Caki2 (cell line): Measurements from ENCODE around the gene KRT71. TPM values are rescaled to one million over a fixed set of nuclear protein-coding genes. Genes with fewer than 3 reads are reported as not detected.
A peak's percentile ranks its signal among the peaks of the same experiment; 100 is the strongest.
"Not testable (repeated sequence)": the region's sequence is repeated elsewhere in the genome, so short reads cannot be mapped to it uniquely, and the experiment has no call there.

ENCODE experiments used
- DNase-seq: peaks from one replicate; pipeline ENCODE4 v3.0.0-alpha.2; 2015; ENCODE audit warnings: low read depth
- in situ Hi-C: cut with HindIII; loops from 2 replicates; pipeline ENCODE4 v1.10.0; 2016; ENCODE audit warnings: low sequenced_read_pairs, low pct_unique_long_range_greater_than_20kb, mixed read lengths
- total RNA-seq: library from RNA; depleted of rRNA; stranded (reverse); fragments of >200 nt; shearing (Covaris generic); gene quantifications from 2 replicates; pipeline ENCODE4 v1.2.3, GENCODE V29; 2014; ENCODE audit warnings: low replicate concordance; rRNA removed

The KRT71 gene
- not detected in 2 replicates for total RNA-seq

GRCh38 chr12:52552681-52553195 is at the start of gene KRT71:
Gene KRT71, minus strand, starts transcription at chr12:52553145. Its CDS starts 68 bp downstream, at chr12:52553077.
- no peak for DNase-seq
- in situ Hi-C loops: no loop called here

GRCh38 chr12:52602552-52602951 is 49.6 kb upstream of the KRT71 start:
- DNase-seq: no peak
- in situ Hi-C loops: no loop called here

GRCh38 chr12:52601671-52602070 is 48.7 kb upstream of the KRT71 start:
- in situ Hi-C loops: no loop called here
- DNase-seq: no peak

- no peak for DNase-seq
- in situ Hi-C loops: no loop called here
Observed at GRCh38 chr12:52600941-52601481, 48.1 kb upstream of the KRT71 start, which contains the start of gene KRT72. Gene KRT72, minus strand, starts transcription at chr12:52601463. Its CDS starts 11 bp downstream, at chr12:52601452.

- no peak for DNase-seq
- in situ Hi-C loops: no loop called here
Observed at GRCh38 chr12:52600475-52600874, 47.5 kb upstream of the KRT71 start.

- in situ Hi-C loops: no loop called here
- no peak for DNase-seq
Observed at GRCh38 chr12:52600071-52600470, 47.1 kb upstream of the KRT71 start.

- in situ Hi-C loops: no loop called here
- DNase-seq: no peak
Observed at GRCh38 chr12:52598966-52599365, 46.0 kb upstream of the KRT71 start.

GRCh38 chr12:52594237-52594636 is 41.3 kb upstream of the KRT71 start:
- in situ Hi-C loops, DNase-seq: not testable (repeated sequence)

- in situ Hi-C loops: no loop called here
- no peak for DNase-seq
Observed at GRCh38 chr12:52591521-52591920, 38.6 kb upstream of the KRT71 start.

GRCh38 chr12:52590021-52590420 is 37.1 kb upstream of the KRT71 start:
- no peak for DNase-seq
- in situ Hi-C loops: no loop called here

GRCh38 chr12:52587563-52587962 is 34.6 kb upstream of the KRT71 start:
- in situ Hi-C loops: no loop called here

GRCh38 chr12:52585946-52586345 is 33.0 kb upstream of the KRT71 start:
- in situ Hi-C loops: no loop called here
- no peak for DNase-seq

More at GRCh38 chr12:52587563-52587962, 34.6 kb upstream of the KRT71 start:
- no peak for DNase-seq

- DNase-seq: no peak
- in situ Hi-C loops: no loop called here
Observed at GRCh38 chr12:52585066-52585465, 32.1 kb upstream of the KRT71 start.

GRCh38 chr12:52584156-52584682 is 31.3 kb upstream of the KRT71 start:
- no peak for DNase-seq
- in situ Hi-C loops: no loop called here

- in situ Hi-C loops: no loop called here
- peak; percentile 81 for DNase-seq
Observed at GRCh38 chr12:52582971-52583456, 30.1 kb upstream of the KRT71 start.

GRCh38 chr12:52582486-52582885 is 29.5 kb upstream of the KRT71 start:
- DNase-seq: no peak

GRCh38 chr12:52581481-52581880 is 28.5 kb upstream of the KRT71 start:
- in situ Hi-C loops: no loop called here
- peak; percentile 16 for DNase-seq

More at GRCh38 chr12:52582486-52582885, 29.5 kb upstream of the KRT71 start:
- in situ Hi-C loops: no loop called here

GRCh38 chr12:52581066-52581465 is 28.1 kb upstream of the KRT71 start:
- in situ Hi-C loops: no loop called here
- DNase-seq: no peak

- DNase-seq: peak; percentile 60
- in situ Hi-C loops: no loop called here
Observed at GRCh38 chr12:52580496-52580895, 27.6 kb upstream of the KRT71 start.
